ENCODE measurements around the gene NEU3. TPM values are rescaled to one million over a fixed set of nuclear protein-coding genes. Genes with fewer than 3 reads are reported as not detected.
A peak's percentile ranks its signal among the peaks of the same experiment; 100 is the strongest.

The NEU3 gene, protein sequence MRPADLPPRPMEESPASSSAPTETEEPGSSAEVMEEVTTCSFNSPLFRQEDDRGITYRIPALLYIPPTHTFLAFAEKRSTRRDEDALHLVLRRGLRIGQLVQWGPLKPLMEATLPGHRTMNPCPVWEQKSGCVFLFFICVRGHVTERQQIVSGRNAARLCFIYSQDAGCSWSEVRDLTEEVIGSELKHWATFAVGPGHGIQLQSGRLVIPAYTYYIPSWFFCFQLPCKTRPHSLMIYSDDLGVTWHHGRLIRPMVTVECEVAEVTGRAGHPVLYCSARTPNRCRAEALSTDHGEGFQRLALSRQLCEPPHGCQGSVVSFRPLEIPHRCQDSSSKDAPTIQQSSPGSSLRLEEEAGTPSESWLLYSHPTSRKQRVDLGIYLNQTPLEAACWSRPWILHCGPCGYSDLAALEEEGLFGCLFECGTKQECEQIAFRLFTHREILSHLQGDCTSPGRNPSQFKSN
- 11.0 and 15.3 TPM in 2 replicates for total RNA-seq (2014; rRNA removed; shearing (Covaris generic))

DNA sequence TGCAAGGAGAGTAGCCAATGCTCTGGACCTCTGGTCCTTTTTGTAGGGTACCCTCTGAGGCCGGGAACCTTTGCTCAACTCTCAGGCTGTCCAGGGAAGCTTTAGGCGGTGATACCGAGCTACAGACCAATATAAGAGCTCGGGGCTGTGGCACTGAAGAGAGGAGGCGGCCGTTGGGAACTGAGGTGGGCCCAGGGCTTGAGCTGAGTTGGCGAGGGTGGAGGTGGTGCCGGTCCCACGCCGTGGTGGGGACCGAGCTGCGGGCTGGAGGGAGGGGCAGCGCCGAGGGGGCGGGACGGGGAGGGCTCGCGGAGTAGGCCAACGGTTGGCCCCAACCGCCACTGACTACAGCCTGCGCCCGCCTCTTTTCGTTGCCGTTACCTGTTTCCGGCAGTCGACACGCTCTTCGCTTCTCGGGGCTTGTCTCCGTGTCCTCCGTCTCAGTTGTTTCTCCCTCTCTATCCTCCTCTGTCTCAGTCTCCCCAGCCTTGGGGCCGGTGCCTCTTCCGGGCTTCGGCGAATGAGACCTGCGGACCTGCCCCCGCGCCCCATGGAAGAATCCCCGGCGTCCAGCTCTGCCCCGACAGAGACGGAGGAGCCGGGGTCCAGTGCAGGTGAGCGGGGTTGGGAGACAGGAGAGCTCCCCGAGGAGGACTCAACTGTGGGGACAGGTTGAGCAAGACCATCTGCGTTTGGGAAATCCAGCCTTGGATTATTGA lies at the start of gene NEU3:
NEU3 (plus strand) TSS at position 393 of the 719 bp plus-strand sequence; CDS start at position 521, 128 bp downstream.
- H3K36me3 ChIP-seq (replicated peaks; ENCODE audit: control insufficient read depth, insufficient read depth, low read length) = peaks cover 1% of the 10 kb centered on the region; the same call in 1 of the 2 replicates
- peak; percentile 95 for DNase-seq
- no peaks in the 10 kb centered on the region for H3K27me3 ChIP-seq (ENCODE audit: control insufficient read depth, insufficient read depth, low read length)
- H3K4me3 ChIP-seq (ENCODE audit: insufficient read depth, low read depth, low read length) = peak within 1 kb of the TSS; percentile 67

DNA sequence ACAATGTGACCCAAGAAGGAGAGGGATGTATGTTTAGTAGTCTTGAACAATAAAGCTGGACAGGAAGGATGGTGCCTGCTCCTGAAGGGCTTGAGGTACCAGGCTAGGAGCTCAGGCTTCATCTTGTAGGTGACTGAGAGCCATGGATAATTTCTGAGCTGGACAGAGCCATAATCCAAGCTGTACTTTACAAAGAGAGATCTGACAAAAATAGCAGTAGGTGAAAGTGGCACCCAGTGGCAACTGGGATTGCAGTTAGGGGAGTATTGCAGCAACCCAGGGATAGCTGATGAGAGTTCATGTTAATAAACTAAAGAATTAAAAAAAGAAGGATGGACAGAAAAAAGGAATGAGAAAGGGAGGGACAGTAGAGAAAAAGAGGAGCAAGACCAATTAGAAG lies 47.2 kb upstream of the NEU3 start:
- H3K4me3 ChIP-seq (ENCODE audit: insufficient read depth, low read depth, low read length) = no peak overlapping the region
- peaks cover 10% of the 10 kb centered on the region for H3K36me3 ChIP-seq (replicated peaks; ENCODE audit: control insufficient read depth, insufficient read depth, low read length)
- no peaks in the 10 kb centered on the region for H3K27me3 ChIP-seq (ENCODE audit: control insufficient read depth, insufficient read depth, low read length)
- DNase-seq = no peak

DNA sequence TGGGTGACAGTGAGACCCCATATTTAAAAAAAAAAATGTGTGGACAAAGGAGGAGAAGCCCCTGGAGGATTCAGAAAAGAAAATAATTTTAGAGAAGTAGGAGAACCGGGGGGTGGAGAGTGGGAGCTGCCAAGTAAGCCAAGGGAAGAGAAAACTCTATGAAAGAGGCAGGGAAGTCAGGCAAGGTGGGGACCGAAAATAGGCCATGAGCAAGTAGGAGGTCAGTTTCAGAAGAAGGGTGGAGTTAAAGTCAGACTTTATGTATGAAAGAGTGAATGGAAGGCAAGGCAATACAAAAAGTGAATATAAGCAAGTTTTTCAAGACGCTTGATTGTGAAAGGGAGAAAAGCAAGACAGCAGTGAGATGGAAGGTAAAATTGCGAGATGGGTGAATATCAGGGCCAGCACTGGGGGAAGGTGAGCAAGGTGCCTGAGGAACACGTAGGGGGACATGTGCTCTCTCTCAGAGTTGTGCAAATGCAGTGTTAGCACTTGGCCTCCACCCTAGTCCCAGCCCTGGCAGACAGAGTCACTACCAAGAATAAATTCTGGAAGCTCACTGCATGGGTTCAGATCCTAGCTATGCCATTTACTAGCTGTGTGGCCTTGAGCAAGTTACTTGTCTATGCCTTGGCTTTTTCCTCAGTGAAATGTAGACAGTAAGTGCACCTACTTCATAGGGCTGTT lies 46.5 kb upstream of the NEU3 start:
- Histone ChIP-seq H3K4me3 (ENCODE audit: insufficient read depth, low read depth, low read length) (no peak overlapping the region), H3K27me3 (ENCODE audit: control insufficient read depth, insufficient read depth, low read length) (no peaks in the 10 kb centered on the region), H3K36me3 (replicated peaks; ENCODE audit: control insufficient read depth, insufficient read depth, low read length) (peaks cover 5% of the 10 kb centered on the region)
- no peak for DNase-seq

DNA sequence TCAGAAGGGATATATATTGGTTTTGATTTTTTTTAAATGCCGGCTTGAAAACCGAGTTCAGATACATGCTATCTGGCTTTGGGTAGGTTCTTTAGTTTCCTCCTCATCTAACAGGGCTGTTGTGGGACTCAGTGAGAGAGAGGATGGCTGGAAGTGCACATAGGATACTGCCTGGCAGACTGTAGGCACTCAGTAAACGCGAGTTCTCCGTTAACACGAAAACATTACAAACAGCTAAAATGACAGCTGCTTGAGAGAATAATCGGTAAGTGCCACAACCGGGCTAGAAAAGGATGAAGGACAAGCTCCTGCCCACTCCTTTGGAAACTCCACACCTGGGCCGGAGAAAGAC lies 40.2 kb upstream of the NEU3 start:
- DNase-seq = peak; percentile 52
- no peaks in the 10 kb centered on the region for H3K36me3 ChIP-seq (replicated peaks; ENCODE audit: control insufficient read depth, insufficient read depth, low read length)
- H3K4me3 ChIP-seq (ENCODE audit: insufficient read depth, low read depth, low read length) = peak overlapping the region; percentile 98
- no peaks in the 10 kb centered on the region for H3K27me3 ChIP-seq (ENCODE audit: control insufficient read depth, insufficient read depth, low read length)

DNA sequence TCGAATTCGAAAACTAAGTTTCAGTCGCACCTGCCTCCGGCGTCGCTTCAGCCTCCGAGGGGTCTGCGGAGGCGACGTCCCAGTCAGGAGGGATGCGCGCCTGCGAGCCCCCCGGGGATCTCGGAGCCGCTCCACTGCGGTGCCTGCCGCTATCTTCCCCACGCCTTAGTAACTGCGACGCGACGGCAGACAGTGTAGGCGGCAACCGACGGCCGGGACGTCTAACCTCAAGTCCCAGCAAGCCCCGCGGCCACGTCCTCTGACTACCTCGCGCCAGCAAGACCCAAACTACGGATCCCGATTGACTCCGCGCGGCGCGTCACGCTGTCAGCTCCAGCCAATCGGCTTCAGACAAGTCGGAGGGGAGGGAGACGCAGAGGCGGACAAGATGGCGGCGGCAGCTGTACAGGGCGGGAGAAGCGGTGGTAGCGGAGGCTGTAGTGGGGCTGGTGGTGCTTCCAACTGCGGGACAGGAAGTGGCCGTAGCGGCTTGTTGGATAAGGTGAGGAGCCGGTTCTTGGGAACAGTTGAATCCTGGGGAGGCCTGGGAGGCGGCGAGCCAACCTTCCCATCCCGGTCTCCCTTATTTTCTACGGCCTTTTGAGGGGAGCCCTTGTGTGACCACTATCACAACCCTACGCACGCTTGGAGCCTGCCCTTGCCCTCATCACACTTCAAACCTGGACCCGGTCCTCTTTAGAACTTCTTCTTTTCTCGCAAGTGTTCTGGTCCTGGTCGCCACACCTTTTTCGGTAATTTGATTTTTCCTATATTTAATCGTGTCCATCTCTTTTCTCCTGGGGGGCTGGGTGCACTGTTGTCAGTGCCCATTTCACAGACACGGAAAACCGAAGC lies 39.6 kb upstream of the NEU3 start, which contains the start of the genes SPCS2 and XRRA1:
SPCS2 (plus strand) TSS at position 369 of the 855 bp plus-strand sequence; CDS start at position 389, 20 bp downstream.
XRRA1 (minus strand) TSS at position 194 of the 855 bp plus-strand sequence. CDS start 8,213 bp downstream, outside the sequence.
- Histone ChIP-seq H3K36me3 (replicated peaks; ENCODE audit: control insufficient read depth, insufficient read depth, low read length) (no peaks in the 10 kb centered on the region), H3K27me3 (ENCODE audit: control insufficient read depth, insufficient read depth, low read length) (no peaks in the 10 kb centered on the region), H3K4me3 (ENCODE audit: insufficient read depth, low read depth, low read length) (peak within 1 kb of the TSS; percentile 98)
- DNase-seq = peak; percentile 94

DNA sequence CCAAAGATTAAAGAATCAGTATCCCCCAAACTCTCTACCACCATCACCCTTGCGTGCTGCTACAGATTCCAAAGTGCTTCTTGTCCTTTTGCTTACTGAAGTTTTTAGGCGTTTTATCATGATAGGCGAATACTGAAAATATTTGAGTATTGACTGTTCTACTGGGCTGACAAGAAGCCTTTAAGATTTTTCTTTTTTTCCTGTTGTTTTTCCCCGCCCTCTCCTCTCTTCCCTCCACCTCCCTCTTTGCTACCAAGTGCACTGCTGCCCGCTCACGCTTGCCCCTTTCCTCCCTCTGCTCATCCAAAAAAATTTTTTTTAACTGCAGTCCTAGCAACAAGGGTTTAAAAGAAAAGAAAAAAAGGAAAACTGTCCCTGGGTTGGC lies 39.0 kb upstream of the NEU3 start:
- H3K27me3 ChIP-seq (ENCODE audit: control insufficient read depth, insufficient read depth, low read length) = no peaks in the 10 kb centered on the region
- DNase-seq = no peak
- no peaks in the 10 kb centered on the region for H3K36me3 ChIP-seq (replicated peaks; ENCODE audit: control insufficient read depth, insufficient read depth, low read length)
- H3K4me3 ChIP-seq (ENCODE audit: insufficient read depth, low read depth, low read length) = peak overlapping the region; percentile 98

DNA sequence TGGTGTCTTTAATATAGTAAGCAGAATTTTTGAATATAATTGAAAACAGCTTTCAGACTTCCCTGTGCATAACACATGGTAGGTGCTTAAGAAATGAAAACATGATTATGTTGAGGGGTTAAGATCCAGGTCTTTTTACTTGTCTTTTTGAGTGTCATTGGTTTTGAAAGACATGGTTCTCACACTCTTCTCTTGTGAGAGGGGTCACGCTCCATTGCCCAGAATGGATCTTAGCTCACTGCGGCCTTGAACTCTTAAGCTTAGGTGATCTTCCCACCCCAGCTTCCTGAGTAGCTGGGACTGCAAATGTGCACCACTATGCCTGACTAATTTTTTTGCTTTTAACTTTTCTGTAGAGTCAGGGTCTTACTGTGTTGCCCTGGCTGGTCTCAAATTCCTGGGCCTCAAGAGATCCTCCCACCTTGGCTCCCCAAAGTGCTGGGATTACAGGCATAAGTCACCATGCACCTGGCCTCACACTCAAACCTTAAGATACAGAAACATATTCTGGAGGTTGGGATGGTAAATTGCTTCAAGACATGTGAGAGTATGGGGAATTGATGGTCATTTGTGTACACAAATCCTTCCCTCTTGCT lies 38.3 kb upstream of the NEU3 start:
- Histone ChIP-seq H3K27me3 (ENCODE audit: control insufficient read depth, insufficient read depth, low read length) (no peaks in the 10 kb centered on the region), H3K36me3 (replicated peaks; ENCODE audit: control insufficient read depth, insufficient read depth, low read length) (no peaks in the 10 kb centered on the region), H3K4me3 (ENCODE audit: insufficient read depth, low read depth, low read length) (peak overlapping the region; percentile 98; the same call in 1 of the 2 replicates)
- DNase-seq = no peak

DNA sequence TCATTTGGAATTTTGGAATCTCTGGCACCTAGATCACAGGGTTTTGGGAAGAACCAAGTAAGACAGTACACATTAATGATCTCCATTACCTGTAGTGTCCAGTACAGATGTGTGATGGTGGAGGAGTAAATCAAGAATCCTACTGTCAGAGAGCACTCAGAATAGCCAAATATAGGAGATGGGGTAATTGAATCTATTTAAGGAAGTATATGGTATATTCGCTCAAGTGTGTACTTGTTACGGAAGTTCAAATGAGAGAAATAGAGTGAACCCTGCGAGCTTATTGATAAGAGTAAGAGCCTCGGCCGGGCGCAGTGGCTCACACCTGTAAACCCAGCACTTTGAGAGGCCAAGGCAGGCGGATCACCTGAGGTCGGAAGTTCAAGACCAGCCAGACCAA lies 37.5 kb upstream of the NEU3 start:
- no peak overlapping the region for H3K4me3 ChIP-seq (ENCODE audit: insufficient read depth, low read depth, low read length)
- no peak for DNase-seq
- no peaks in the 10 kb centered on the region for H3K27me3 ChIP-seq (ENCODE audit: control insufficient read depth, insufficient read depth, low read length)
- no peaks in the 10 kb centered on the region for H3K36me3 ChIP-seq (replicated peaks; ENCODE audit: control insufficient read depth, insufficient read depth, low read length)

DNA sequence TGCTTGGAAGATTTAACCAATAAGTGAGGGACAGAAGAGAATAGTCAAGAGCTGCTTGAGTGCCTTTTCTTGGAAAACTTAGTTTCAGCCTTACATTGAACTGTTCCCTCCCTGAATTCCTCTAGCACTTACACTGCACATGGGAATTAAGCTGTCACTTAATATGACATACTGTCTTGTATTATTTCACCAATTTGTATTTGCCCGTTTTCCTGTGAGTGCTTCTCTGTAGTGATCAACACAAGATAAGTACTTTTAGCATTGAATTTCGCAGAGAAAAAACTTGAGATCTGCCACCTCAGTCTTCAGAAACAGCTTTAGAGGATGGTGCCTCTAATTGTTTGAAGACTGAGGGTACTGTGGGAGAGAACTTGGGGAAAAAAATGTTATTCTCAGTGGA lies 36.0 kb upstream of the NEU3 start:
- no peak for DNase-seq
- Histone ChIP-seq H3K27me3 (ENCODE audit: control insufficient read depth, insufficient read depth, low read length) (no peaks in the 10 kb centered on the region), H3K36me3 (replicated peaks; ENCODE audit: control insufficient read depth, insufficient read depth, low read length) (no peaks in the 10 kb centered on the region), H3K4me3 (ENCODE audit: insufficient read depth, low read depth, low read length) (no peak overlapping the region)

DNA sequence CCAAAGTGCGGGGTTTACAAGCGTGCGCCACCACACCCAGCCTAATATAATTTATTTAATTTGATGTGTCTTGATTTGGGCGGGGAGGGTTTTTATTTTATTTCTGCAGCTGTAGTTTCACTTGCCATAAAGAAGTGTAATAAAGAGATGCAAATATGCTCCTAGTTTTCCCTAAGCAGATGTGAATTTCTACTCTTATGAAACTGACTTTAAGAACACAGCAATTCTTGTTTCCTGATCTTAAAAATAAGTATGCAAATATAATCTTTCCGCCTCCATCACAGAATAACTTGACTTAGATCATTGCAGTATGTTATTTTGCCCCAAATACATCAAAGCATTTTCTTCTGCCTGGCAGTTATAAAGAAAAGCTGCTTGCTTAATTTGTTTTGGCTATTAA lies 35.3 kb upstream of the NEU3 start:
- Histone ChIP-seq H3K27me3 (ENCODE audit: control insufficient read depth, insufficient read depth, low read length) (no peaks in the 10 kb centered on the region), H3K36me3 (replicated peaks; ENCODE audit: control insufficient read depth, insufficient read depth, low read length) (no peaks in the 10 kb centered on the region), H3K4me3 (ENCODE audit: insufficient read depth, low read depth, low read length) (no peak overlapping the region)
- no peak for DNase-seq

DNA sequence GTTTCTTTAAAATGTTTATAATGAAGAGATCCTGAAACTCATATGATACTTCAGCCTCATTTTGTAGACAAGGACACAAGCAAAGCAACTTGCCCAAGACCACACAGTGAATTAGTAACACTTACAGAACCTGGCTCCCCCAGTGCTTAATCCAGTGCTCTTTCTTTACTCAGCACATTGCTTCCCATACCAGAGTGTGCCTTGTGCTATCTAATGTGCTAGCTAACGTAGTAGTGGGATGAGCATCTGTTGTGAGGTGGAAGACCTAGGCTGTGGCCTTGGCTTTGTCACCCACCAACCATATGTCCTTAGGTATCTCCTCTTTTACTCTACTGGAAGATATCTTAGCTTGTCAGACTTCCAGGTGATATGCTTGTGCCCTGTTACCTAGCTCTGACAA lies 34.5 kb upstream of the NEU3 start:
- no peaks in the 10 kb centered on the region for H3K36me3 ChIP-seq (replicated peaks; ENCODE audit: control insufficient read depth, insufficient read depth, low read length)
- H3K27me3 ChIP-seq (ENCODE audit: control insufficient read depth, insufficient read depth, low read length) = no peaks in the 10 kb centered on the region
- DNase-seq = no peak
- H3K4me3 ChIP-seq (ENCODE audit: insufficient read depth, low read depth, low read length) = no peak overlapping the region

DNA sequence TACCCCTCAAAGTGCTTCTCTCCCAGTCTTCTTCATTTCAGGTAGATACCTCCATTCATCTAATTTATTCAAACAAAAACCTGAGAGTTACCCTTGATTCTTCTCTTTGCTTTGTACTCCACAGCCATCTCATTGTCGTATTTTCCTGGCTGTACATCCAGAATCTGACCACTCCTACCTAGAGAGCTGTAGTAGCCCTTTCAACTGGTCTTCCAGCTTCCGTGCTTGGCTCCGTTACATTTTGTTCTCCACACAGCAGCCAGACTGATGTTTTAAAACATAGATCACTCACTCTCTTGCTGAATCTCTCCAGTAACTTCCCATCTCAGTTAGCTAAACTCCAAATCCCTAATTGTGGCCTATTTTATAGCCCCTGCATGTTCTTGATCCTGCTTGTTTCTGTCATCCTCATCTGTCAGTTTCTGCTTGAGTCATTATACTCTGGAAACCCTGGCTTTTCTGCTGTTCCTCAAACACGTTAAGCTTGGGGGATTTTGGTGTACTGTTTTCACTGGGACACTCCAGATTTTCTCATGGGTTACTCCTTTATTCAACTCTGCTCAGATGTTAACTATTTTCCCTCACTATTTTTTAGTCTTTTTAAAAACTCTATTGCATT lies 32.2 kb upstream of the NEU3 start:
- Histone ChIP-seq H3K36me3 (replicated peaks; ENCODE audit: control insufficient read depth, insufficient read depth, low read length) (no peaks in the 10 kb centered on the region), H3K27me3 (ENCODE audit: control insufficient read depth, insufficient read depth, low read length) (no peaks in the 10 kb centered on the region), H3K4me3 (ENCODE audit: insufficient read depth, low read depth, low read length) (no peak overlapping the region)
- DNase-seq = no peak

DNA sequence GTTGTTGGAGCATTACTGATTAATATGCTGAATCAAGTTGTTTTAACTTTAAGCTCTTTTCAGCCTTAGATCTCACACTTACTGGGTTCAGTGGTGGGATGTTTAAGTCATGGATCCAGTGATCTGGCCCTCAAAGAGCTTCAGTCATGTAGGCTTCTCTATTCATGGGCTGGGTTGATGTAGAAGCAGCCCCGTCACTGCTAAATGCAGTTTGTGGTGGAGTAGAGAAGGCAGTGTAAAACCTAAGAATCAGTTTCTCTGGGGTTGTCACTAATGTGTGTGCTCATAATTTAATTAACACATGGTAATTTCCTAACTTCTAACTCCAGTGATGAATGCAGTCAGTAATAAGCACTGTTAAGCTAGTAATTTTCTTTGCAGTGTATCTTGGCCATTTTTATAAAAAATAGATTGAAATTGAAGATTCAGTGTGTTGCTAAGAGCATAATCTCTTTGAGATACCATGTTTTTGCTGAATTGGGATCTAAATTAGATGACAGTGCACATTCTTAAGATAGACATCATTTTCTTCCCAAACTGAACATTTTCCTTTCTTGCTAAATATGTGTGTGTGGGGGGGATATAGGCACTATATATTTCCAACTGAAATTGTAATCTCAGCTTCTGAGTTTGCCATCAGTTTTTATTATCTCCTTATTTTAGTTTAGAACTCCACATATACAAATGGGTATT lies 30.6 kb upstream of the NEU3 start:
- H3K27me3 ChIP-seq (ENCODE audit: control insufficient read depth, insufficient read depth, low read length) = no peaks in the 10 kb centered on the region
- no peak for DNase-seq
- no peak overlapping the region for H3K4me3 ChIP-seq (ENCODE audit: insufficient read depth, low read depth, low read length)
- no peaks in the 10 kb centered on the region for H3K36me3 ChIP-seq (replicated peaks; ENCODE audit: control insufficient read depth, insufficient read depth, low read length)
